ENCODE measurements around the gene BPIFB6.

Gene BPIFB6

GRCh38 chr20:33002087-33002808, 29.2 kb upstream of the BPIFB6 start:
- no peak for DNase-seq (ENCODE audit: low read depth)

DNA sequence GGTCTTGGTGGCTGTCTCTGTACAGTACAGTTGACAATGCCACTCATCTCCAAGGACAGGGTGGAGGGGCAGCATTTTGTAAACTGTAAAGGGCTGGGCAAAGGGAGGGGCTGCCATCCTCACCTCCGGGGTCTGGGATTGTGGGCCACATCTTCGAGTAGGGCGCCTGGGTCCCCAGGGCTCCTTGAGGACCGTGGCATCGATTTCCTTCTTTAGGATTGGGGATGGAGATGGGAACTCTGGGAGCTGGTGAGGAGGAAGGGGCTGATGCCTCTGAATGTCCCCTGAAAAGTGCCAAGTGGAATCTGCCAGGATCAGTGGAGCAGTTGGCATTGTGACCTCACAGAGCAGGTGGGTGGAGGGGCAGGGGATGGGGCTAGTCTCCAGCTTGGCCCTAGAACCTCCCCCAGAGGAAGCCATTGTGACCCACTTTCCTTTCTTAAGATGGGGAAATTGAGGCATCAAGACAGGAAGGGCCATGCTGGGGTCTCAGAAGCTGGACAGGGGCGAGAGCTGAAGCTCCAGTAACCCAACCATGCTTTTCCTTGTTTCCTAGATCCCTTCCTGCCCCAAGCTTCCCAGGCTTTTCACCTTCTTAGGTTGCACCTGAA, 27.2 kb upstream of the BPIFB6 start, which contains the start of gene SUN5:
SUN5 (minus strand) TSS at position 293 of the 611 bp plus-strand sequence; CDS start at position 200, 93 bp downstream.
- no peak for DNase-seq (ENCODE audit: low read depth)

GRCh38 chr20:33005132-33005566, 26.3 kb upstream of the BPIFB6 start:
- no peak for DNase-seq (ENCODE audit: low read depth)

GRCh38 chr20:33005908-33006775, 25.3 kb upstream of the BPIFB6 start:
- DNase-seq (ENCODE audit: low read depth): no peak

DNA sequence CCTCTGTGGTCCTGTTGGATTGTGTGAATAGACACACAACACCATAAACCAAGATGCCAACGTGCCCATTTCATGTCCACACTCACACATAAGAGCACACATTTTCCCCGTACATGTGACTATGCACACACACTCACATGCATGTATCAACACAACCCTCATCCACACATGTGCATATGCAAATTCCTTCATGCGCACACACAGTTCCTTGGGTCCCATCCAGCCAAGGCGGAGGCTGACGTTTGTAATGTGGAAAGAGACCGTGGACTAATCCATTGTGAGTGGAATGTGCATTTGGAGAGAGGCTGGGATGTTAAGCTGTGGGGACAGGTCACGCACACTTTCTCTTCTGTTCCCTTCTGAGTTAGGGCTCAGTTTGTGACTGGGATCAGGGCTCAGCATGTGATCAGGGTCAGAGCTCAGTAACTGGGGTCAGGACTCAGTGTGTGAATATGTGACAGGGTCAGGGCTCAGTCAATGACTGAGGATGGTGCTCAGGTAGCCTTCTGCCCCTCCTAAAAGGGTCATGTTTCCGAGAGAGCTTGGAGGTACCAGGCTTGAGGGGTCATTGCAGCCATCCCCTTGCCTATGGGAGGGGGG, 24.6 kb upstream of the BPIFB6 start:
- DNase-seq (ENCODE audit: low read depth): no peak

- DNase-seq (ENCODE audit: low read depth): no peak
These were observed 23.8 kb upstream of the BPIFB6 start, which contains the start of gene BPIFB2 for GRCh38 chr20:33007376-33008335. Gene BPIFB2, plus strand, starts transcription at chr20:33007704. Its CDS starts 871 bp downstream, at chr20:33008575.

- DNase-seq (ENCODE audit: low read depth): no peak
These were observed 22.9 kb upstream of the BPIFB6 start for GRCh38 chr20:33008336-33009213.

GRCh38 chr20:33009214-33010132, 22.0 kb upstream of the BPIFB6 start:
- DNase-seq (ENCODE audit: low read depth): no peak

DNA sequence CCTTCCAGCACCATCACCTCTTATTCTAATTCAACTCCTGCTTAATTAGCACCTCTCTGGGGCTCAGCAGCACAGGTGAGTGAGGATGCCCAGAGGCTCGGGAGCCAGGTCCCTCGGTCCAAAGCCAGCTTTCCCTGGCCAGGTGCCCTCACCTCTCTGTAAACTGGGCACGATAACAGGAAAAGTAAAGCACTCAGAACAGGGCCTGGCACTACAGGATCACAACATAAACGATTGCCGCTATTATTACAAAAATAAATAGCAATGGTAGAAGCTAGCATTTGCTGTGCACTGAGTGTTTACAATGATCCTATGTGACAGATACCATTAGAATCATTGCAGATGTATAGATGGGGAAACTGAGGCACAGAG, 21.3 kb upstream of the BPIFB6 start:
- no peak for DNase-seq (ENCODE audit: low read depth)

DNA sequence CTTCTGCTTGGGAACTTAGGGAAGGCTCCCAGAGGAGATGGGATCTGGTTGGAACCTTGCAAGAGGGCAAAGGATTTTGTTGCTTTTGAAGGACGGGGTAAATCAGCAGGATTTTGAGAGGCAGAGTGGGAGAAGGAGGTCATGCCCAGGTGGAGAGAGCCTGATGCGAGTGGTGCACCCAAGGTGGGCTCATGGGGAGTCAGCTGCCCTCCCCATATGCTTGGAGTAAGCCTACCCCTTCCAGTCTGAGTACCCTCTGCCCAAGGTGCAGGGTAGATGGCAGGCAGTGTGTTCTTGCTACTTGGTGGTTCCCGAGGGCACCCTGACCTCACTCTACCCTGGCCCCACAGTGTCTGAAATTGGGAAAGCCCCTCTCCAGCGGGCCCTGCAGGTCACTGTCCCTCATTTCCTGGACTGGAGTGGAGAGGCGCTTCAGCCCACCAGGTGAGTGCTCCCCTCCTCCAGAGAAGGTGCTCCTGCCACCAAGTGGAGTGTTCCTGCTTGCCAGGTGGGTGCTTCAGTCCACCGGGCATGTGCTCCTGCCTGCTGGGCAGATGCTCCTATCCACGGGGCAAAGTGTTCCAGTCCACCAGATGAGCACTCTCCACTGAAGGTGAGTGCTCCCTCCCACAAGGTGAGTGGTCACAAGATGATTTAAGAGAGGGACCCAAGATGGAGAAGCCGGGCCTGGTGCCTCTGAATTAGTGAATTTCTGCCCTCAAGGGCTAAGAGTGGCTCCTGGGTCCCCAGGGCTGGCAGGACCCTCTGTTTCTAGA, 20.6 kb upstream of the BPIFB6 start:
- no peak for DNase-seq (ENCODE audit: low read depth)

DNA sequence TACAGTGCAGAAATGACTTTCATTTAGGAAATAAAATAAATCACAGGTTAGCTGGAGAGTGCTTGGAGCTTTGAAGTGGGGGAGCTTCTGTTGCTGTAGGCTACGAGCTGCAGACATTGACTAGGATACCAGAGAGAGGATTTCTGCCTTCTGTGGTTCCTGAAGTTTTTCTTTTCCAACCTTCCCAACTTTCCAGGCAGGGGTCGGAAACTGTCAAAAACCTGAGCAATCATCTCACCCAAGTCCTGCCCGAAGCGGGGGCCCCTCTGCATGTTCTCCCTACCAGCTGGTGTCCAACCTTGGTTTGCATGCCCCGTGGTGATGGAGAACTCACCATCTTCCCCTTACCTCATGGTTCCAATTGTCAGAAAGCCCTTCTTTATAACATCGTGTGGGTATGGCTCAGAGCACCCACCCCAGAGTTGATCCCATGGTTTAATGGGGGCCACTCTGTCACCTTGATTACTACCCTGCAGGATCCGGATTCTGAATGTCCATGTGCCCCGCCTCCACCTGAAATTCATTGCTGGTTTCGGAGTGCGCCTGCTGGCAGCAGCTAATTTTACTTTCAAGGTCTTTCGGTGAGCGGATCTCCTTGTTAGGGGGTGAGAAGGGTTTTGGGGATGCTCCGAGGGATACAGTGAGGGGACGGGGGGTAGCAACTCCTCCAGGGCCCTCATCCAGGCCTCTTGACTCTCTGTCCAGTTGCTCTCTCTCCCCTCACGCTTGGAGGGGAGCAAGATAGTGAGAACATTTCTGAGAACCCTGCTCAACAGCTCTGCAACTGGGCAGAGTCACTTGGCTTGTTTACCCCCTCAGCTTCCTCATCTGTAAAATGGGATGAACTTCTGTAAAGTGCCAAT, 18.9 kb upstream of the BPIFB6 start:
- no peak for DNase-seq (ENCODE audit: low read depth)

DNA sequence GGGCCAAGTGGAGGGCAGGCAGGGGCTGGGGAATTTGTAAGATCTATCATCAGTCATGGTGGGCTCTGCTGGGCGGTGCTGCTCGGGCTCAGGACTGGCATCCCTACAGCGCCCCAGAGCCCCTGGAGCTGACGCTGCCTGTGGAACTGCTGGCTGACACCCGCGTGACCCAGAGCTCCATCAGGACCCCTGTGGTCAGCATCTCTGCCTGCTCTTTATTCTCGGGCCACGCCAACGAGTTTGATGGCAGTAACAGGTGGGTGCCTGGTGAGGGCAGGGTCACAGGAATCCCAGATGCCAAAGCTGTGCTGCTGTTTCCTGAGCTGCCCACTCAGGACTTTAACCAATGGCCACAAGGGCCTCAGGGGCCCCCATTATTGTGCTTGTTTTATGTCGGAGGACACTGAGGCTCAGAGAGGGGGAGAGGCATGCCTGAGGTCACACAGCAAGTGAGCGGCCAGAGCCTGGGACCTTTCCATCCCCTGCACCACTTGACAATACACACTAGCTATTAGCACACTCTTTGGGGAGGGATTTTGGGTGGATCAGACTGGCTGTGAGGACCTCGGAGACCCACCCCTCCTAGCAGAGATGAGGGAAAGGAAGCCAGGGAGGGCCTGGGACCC, 17.6 kb upstream of the BPIFB6 start:
- no peak for DNase-seq (ENCODE audit: low read depth)

DNA sequence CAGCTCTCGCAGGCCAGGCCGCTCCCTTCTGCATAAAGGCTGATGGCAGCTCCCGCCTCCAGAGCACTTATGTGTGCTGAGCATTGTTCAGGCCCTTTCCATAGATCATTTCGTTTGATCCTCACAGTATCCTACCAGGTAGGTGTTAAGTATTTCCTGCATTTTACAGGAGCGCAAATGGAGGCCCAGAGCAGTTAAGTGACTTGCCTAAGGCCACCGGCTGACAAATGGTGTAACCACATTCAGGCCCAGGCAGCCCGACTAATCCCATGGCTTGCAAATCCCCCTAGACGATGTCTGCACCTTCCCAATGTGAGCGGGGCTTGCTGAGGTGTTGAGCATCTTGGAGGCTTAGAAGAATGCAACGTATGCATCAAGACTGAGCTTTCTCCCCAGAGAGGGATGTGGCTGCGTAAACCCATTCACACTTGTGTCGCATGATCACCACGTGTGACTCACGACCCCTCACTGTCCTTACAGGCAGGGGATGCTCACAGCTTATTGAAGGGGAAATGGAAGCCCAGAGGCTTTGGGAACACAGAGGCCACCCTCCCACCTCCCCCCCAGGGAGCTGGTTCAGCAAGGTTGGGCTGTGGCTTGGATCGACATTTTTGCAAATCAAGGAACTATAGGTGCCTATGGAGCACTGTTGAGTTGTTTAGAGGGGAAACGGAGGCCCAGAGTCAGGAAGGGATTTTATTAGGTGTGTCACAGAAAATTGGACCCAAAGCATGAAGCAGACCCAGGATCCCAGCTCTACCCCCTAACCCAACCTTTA, 16.9 kb upstream of the BPIFB6 start:
- no peak for DNase-seq (ENCODE audit: low read depth)

DNA sequence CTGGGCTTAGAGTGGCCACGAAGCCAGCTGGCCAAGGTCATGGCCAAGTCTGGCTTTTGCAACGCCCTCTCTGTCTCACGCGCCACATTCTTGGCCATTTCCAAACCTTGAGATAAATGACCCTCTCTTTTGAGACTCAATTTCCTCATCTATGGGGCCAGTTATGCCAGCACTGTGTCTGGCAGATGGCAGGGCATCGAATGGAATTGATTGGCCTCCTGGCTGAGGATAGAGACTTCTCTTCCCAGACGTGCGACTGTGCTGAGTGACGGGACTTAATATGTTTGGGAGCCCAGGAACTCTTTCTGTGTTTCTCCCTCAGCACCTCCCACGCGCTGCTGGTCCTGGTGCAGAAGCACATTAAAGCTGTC, 16.3 kb upstream of the BPIFB6 start:
- no peak for DNase-seq (ENCODE audit: low read depth)

- DNase-seq (ENCODE audit: low read depth): no peak
These were observed 15.5 kb upstream of the BPIFB6 start for GRCh38 chr20:33015700-33016580.
